Erythroblast (primary cell): ENCODE measurements around the gene BMP15.

Experiments
- GATA1 ChIP-seq: IDR thresholded peaks from 2 replicates; pipeline ENCODE4 v1.6.1; 2011; ENCODE audit warnings: low read depth, mild to moderate bottlenecking, control low read depth, low read length, moderate library complexity
- POLR2A ChIP-seq: IDR thresholded peaks from 2 replicates; pipeline ENCODE4 v1.6.1; 2011; ENCODE audit warnings: mild to moderate bottlenecking, low read length

DNA sequence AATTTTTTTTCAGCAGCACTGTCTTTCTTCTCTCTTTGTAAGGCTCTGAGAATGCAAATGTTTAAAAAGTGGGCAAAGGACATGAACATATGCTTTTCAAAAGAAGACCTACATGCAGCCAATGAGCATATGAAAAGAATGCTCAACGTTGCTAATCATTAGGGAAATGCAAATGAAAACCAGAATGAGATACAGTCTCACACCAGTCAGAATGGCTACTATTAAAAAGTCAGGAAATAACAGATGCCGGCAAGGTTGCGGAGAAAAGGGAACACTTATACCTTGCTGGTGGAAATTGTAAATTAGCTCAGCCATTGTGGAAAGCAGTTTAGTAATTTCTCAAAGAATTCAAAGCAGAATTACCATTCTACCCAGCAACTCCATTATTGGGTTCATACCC, 51.6 kb downstream of the BMP15 start:
- TF ChIP-seq POLR2A = no peak
- no peak for TF ChIP-seq GATA1
